ENCODE data around the gene HBEGF.

Gene HBEGF

GRCh38 chr5:140388052-140388451, 41.6 kb upstream of the HBEGF start:
- DNase-seq: no peak
- Histone ChIP-seq H3K27ac (ENCODE audit: low read depth, low read length) (no peak overlapping the region), H2BK12ac (ENCODE audit: low read length) (no peak overlapping the region), H3K27me3 (ENCODE audit: insufficient read depth, low read length) (no peaks in the 10 kb centered on the region), H3K79me2 (ENCODE audit: control insufficient read depth, insufficient read depth, low read length, poor library complexity) (no peaks in the 10 kb centered on the region), H3K36me3 (ENCODE audit: control insufficient read depth in 1 of 2, insufficient read depth in 2 of 2, low read length in 2 of 2) (no peaks in the 10 kb centered on the region), H3K4me2 (ENCODE audit: low read length) (no peak overlapping the region), H3K4ac (ENCODE audit: low read depth, low read length) (no peak overlapping the region), H3K14ac (ENCODE audit: low read length) (no peak overlapping the region), H4K8ac (ENCODE audit: low read depth, low read length) (no peak overlapping the region), H3K4me1 (ENCODE audit: control insufficient read depth in 1 of 2, insufficient read depth in 2 of 2, low read length in 2 of 2) (no peaks in the 10 kb centered on the region), H3K23ac (ENCODE audit: low read length) (no peak overlapping the region), H2AFZ (ENCODE audit: insufficient read depth, low read length, poor library complexity) (no peak overlapping the region), H2BK5ac (ENCODE audit: low read depth, low read length, poor library complexity) (no peak overlapping the region), H3K9ac (ENCODE audit: low read length) (no peak overlapping the region), H2AK5ac (ENCODE audit: low read length) (no peak overlapping the region), H3K4me3 (ENCODE audit: low read depth, low read length) (no peak overlapping the region), H3K79me1 (ENCODE audit: low read length) (no peaks in the 10 kb centered on the region), H3K9me3 (ENCODE audit: insufficient read depth, low read depth, low read length) (no peaks in the 10 kb centered on the region), H4K91ac (ENCODE audit: low read depth, low read length) (no peak overlapping the region), H2BK120ac (ENCODE audit: insufficient read depth, low read length, poor library complexity) (no peak overlapping the region), H3K18ac (ENCODE audit: low read length) (no peak overlapping the region), H4K12ac (ENCODE audit: low read depth, low read length) (no peak overlapping the region)
- no CpG with 5 or more reads among the region's 2 CpGs for WGBS (ENCODE audit: extremely low coverage, insufficient coverage, insufficient read length)

GRCh38 chr5:140383300-140383699, 36.9 kb upstream of the HBEGF start:
- Histone ChIP-seq H3K27ac (ENCODE audit: low read depth, low read length) (no peak overlapping the region), H3K18ac (ENCODE audit: low read length) (no peak overlapping the region), H3K36me3 (ENCODE audit: control insufficient read depth in 1 of 2, insufficient read depth in 2 of 2, low read length in 2 of 2) (no peaks in the 10 kb centered on the region), H4K12ac (ENCODE audit: low read depth, low read length) (no peak overlapping the region), H3K79me1 (ENCODE audit: low read length) (no peaks in the 10 kb centered on the region), H3K9ac (ENCODE audit: low read length) (no peak overlapping the region), H2BK12ac (ENCODE audit: low read length) (no peak overlapping the region), H3K79me2 (ENCODE audit: control insufficient read depth, insufficient read depth, low read length, poor library complexity) (no peaks in the 10 kb centered on the region), H3K4me1 (ENCODE audit: control insufficient read depth in 1 of 2, insufficient read depth in 2 of 2, low read length in 2 of 2) (no peaks in the 10 kb centered on the region), H4K8ac (ENCODE audit: low read depth, low read length) (no peak overlapping the region), H3K4me2 (ENCODE audit: low read length) (no peak overlapping the region), H2AFZ (ENCODE audit: insufficient read depth, low read length, poor library complexity) (no peak overlapping the region), H2AK5ac (ENCODE audit: low read length) (no peak overlapping the region), H3K4me3 (ENCODE audit: low read depth, low read length) (no peak overlapping the region), H3K14ac (ENCODE audit: low read length) (no peak overlapping the region), H2BK5ac (ENCODE audit: low read depth, low read length, poor library complexity) (no peak overlapping the region), H3K23ac (ENCODE audit: low read length) (no peak overlapping the region), H4K91ac (ENCODE audit: low read depth, low read length) (no peak overlapping the region), H2BK120ac (ENCODE audit: insufficient read depth, low read length, poor library complexity) (no peak overlapping the region), H3K4ac (ENCODE audit: low read depth, low read length) (no peak overlapping the region), H3K27me3 (ENCODE audit: insufficient read depth, low read length) (no peaks in the 10 kb centered on the region), H3K9me3 (ENCODE audit: insufficient read depth, low read depth, low read length) (no peaks in the 10 kb centered on the region)
- WGBS (ENCODE audit: extremely low coverage, insufficient coverage, insufficient read length): no CpG with 5 or more reads among the region's 2 CpGs
- peak in 1 of 2 donors; percentile 36 for DNase-seq

GRCh38 chr5:140382866-140383265, 36.5 kb upstream of the HBEGF start:
- H3K4me2 ChIP-seq (ENCODE audit: low read length): no peak overlapping the region
- H3K4me1 ChIP-seq (ENCODE audit: control insufficient read depth in 1 of 2, insufficient read depth in 2 of 2, low read length in 2 of 2): no peaks in the 10 kb centered on the region
- H2BK12ac ChIP-seq (ENCODE audit: low read length): no peak overlapping the region
- no peak overlapping the region for H4K8ac ChIP-seq (ENCODE audit: low read depth, low read length)
- H3K79me2 ChIP-seq (ENCODE audit: control insufficient read depth, insufficient read depth, low read length, poor library complexity): no peaks in the 10 kb centered on the region
- H2BK120ac ChIP-seq (ENCODE audit: insufficient read depth, low read length, poor library complexity): no peak overlapping the region
- no peaks in the 10 kb centered on the region for H3K79me1 ChIP-seq (ENCODE audit: low read length)
- no peak overlapping the region for H4K91ac ChIP-seq (ENCODE audit: low read depth, low read length)
- no peak overlapping the region for H4K12ac ChIP-seq (ENCODE audit: low read depth, low read length)
- no peak overlapping the region for H2AK5ac ChIP-seq (ENCODE audit: low read length)
- H3K18ac ChIP-seq (ENCODE audit: low read length): no peak overlapping the region
- no peak overlapping the region for H3K27ac ChIP-seq (ENCODE audit: low read depth, low read length)
- no peak overlapping the region for H3K4ac ChIP-seq (ENCODE audit: low read depth, low read length)
- no peak overlapping the region for H2BK5ac ChIP-seq (ENCODE audit: low read depth, low read length, poor library complexity)
- H3K36me3 ChIP-seq (ENCODE audit: control insufficient read depth in 1 of 2, insufficient read depth in 2 of 2, low read length in 2 of 2): no peaks in the 10 kb centered on the region
- no peak overlapping the region for H3K9ac ChIP-seq (ENCODE audit: low read length)
- H3K27me3 ChIP-seq (ENCODE audit: insufficient read depth, low read length): no peaks in the 10 kb centered on the region
- H3K23ac ChIP-seq (ENCODE audit: low read length): no peak overlapping the region
- H3K9me3 ChIP-seq (ENCODE audit: insufficient read depth, low read depth, low read length): no peaks in the 10 kb centered on the region
- H3K14ac ChIP-seq (ENCODE audit: low read length): no peak overlapping the region
- DNase-seq: no peak
- H3K4me3 ChIP-seq (ENCODE audit: low read depth, low read length): no peak overlapping the region
- H2AFZ ChIP-seq (ENCODE audit: insufficient read depth, low read length, poor library complexity): no peak overlapping the region

GRCh38 chr5:140381972-140382371, 35.6 kb upstream of the HBEGF start:
- no peak overlapping the region for H3K9ac ChIP-seq (ENCODE audit: low read length)
- H3K27me3 ChIP-seq (ENCODE audit: insufficient read depth, low read length): no peaks in the 10 kb centered on the region
- no peaks in the 10 kb centered on the region for H3K79me2 ChIP-seq (ENCODE audit: control insufficient read depth, insufficient read depth, low read length, poor library complexity)
- DNase-seq: no peak
- H4K91ac ChIP-seq (ENCODE audit: low read depth, low read length): no peak overlapping the region
- H2BK120ac ChIP-seq (ENCODE audit: insufficient read depth, low read length, poor library complexity): no peak overlapping the region
- no peak overlapping the region for H2AFZ ChIP-seq (ENCODE audit: insufficient read depth, low read length, poor library complexity)
- no peak overlapping the region for H2AK5ac ChIP-seq (ENCODE audit: low read length)
- H3K14ac ChIP-seq (ENCODE audit: low read length): no peak overlapping the region
- H3K9me3 ChIP-seq (ENCODE audit: insufficient read depth, low read depth, low read length): no peaks in the 10 kb centered on the region
- H3K79me1 ChIP-seq (ENCODE audit: low read length): no peaks in the 10 kb centered on the region
- H3K4me2 ChIP-seq (ENCODE audit: low read length): no peak overlapping the region
- no peak overlapping the region for H2BK5ac ChIP-seq (ENCODE audit: low read depth, low read length, poor library complexity)
- H3K23ac ChIP-seq (ENCODE audit: low read length): no peak overlapping the region
- no peak overlapping the region for H3K4me3 ChIP-seq (ENCODE audit: low read depth, low read length)
- no peak overlapping the region for H4K12ac ChIP-seq (ENCODE audit: low read depth, low read length)
- H3K18ac ChIP-seq (ENCODE audit: low read length): no peak overlapping the region
- H3K4me1 ChIP-seq (ENCODE audit: control insufficient read depth in 1 of 2, insufficient read depth in 2 of 2, low read length in 2 of 2): no peaks in the 10 kb centered on the region
- WGBS (ENCODE audit: extremely low coverage, insufficient coverage, insufficient read length): no CpG with 5 or more reads among the region's 1 CpG
- no peak overlapping the region for H3K4ac ChIP-seq (ENCODE audit: low read depth, low read length)
- no peak overlapping the region for H3K27ac ChIP-seq (ENCODE audit: low read depth, low read length)
- H2BK12ac ChIP-seq (ENCODE audit: low read length): no peak overlapping the region
- no peaks in the 10 kb centered on the region for H3K36me3 ChIP-seq (ENCODE audit: control insufficient read depth in 1 of 2, insufficient read depth in 2 of 2, low read length in 2 of 2)
- H4K8ac ChIP-seq (ENCODE audit: low read depth, low read length): no peak overlapping the region

All from trophoblast cell (in vitro differentiated cells and primary cell).